Gastroesophageal sphincter (tissue), 3 donors: Measurements from ENCODE around the gene MPDZ.

Source experiments
- EP300 ChIP-seq: sonication (generic); formaldehyde crosslinking; IDR thresholded peaks from one replicate; pipeline ENCODE4 v1.6.1; 2017; ENCODE audit warnings: antibody characterized with exemption, mild to moderate bottlenecking
- POLR2A ChIP-seq, 2 donors: fragments of 450-650 bp; IDR thresholded peaks; one replicate each; pipeline ENCODE4 v1.6.1; 2017; ENCODE audit warnings: antibody characterized with exemption in 2 of 2, mild to moderate bottlenecking in 2 of 2, moderate library complexity in 1 of 2
- POLR2AphosphoS5 ChIP-seq: sonication (generic); formaldehyde crosslinking; IDR thresholded peaks from one replicate; pipeline ENCODE4 v1.6.1; 2017; ENCODE audit warnings: antibody characterized with exemption
- TF ChIP-seq, protein P1 (sequence below), 4 experiments: fragments of 200-600 bp in 2 of 4; fragments of 450-650 bp in 2 of 4; sonication (generic) in 1 of 4; IDR thresholded peaks; one replicate each; pipeline ENCODE4 v1.5.1; 2017 to 2019; ENCODE audit warnings: antibody characterized with exemption in 4 of 4, mild to moderate bottlenecking in 2 of 4, moderate library complexity in 2 of 4

- TF ChIP-seq POLR2A (IDR thresholded peaks at IDR 0.05) (no peak), POLR2AphosphoS5 (no peak), EP300 (no peak)
- TF ChIP-seq, protein P1, sequence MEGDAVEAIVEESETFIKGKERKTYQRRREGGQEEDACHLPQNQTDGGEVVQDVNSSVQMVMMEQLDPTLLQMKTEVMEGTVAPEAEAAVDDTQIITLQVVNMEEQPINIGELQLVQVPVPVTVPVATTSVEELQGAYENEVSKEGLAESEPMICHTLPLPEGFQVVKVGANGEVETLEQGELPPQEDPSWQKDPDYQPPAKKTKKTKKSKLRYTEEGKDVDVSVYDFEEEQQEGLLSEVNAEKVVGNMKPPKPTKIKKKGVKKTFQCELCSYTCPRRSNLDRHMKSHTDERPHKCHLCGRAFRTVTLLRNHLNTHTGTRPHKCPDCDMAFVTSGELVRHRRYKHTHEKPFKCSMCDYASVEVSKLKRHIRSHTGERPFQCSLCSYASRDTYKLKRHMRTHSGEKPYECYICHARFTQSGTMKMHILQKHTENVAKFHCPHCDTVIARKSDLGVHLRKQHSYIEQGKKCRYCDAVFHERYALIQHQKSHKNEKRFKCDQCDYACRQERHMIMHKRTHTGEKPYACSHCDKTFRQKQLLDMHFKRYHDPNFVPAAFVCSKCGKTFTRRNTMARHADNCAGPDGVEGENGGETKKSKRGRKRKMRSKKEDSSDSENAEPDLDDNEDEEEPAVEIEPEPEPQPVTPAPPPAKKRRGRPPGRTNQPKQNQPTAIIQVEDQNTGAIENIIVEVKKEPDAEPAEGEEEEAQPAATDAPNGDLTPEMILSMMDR (IDR thresholded peaks at IDR 0.05): no peak
These were observed 92.7 kb downstream of the MPDZ start for GRCh38 chr9:13186774-13187173.
